ENCODE data around the gene BLOC1S2. TPM values are rescaled to one million over a fixed set of nuclear protein-coding genes. Genes with fewer than 3 reads are reported as not detected.

BLOC1S2 gene
- total RNA-seq, 1 donor from 2014 or later, result 37.5 TPM

- Mint-ChIP-seq H3K4me1 (no peaks in the 10 kb centered on the region), H3K27ac (ENCODE audit: unreplicated experiment) (no peak overlapping the region), H3K4me3 (no peak overlapping the region), H3K27me3 (ENCODE audit: low read depth) (no peaks in the 10 kb centered on the region), H3K36me3 (ENCODE audit: low read depth) (peaks cover 4% of the 10 kb centered on the region), H3K9me3 (no peaks in the 10 kb centered on the region)
- DNase-seq (ENCODE audit: low read depth, low spot score), result no peak
- no peak for TF ChIP-seq CTCF (conservative IDR thresholded peaks at IDR 0.05)
Measured at GRCh38 chr10:100245484-100246220, 40.8 kb downstream of the BLOC1S2 start.

- Mint-ChIP-seq H3K4me3 (no peak overlapping the region), H3K36me3 (ENCODE audit: low read depth) (peaks cover 7% of the 10 kb centered on the region)
Measured at GRCh38 chr10:100239851-100240250, 46.6 kb downstream of the BLOC1S2 start.

GRCh38 chr10:100238429-100238828 lies 48.1 kb downstream of the BLOC1S2 start:
- Mint-ChIP-seq H3K36me3 (ENCODE audit: low read depth) (peaks cover 6% of the 10 kb centered on the region), H3K4me1 (no peaks in the 10 kb centered on the region)

More at GRCh38 chr10:100239851-100240250, 46.6 kb downstream of the BLOC1S2 start:
- DNase-seq (ENCODE audit: low read depth, low spot score), result no peak
- H3K27ac Mint-ChIP-seq (ENCODE audit: unreplicated experiment), result peak overlapping the region; percentile 6
- no peaks in the 10 kb centered on the region for H3K4me1 Mint-ChIP-seq
- H3K27me3 Mint-ChIP-seq (ENCODE audit: low read depth), result no peaks in the 10 kb centered on the region
- H3K9me3 Mint-ChIP-seq, result no peaks in the 10 kb centered on the region
- TF ChIP-seq CTCF (conservative IDR thresholded peaks at IDR 0.05), result no peak

GRCh38 chr10:100232101-100232500 lies 54.4 kb downstream of the BLOC1S2 start:
- peak overlapping the region; percentile 38 for H3K4me3 Mint-ChIP-seq
- H3K27ac Mint-ChIP-seq (ENCODE audit: unreplicated experiment), result no peak overlapping the region
- TF ChIP-seq CTCF (conservative IDR thresholded peaks at IDR 0.05), result no peak
- H3K27me3 Mint-ChIP-seq (ENCODE audit: low read depth), result no peaks in the 10 kb centered on the region
- peaks cover 24% of the 10 kb centered on the region for H3K4me1 Mint-ChIP-seq
- H3K9me3 Mint-ChIP-seq, result no peaks in the 10 kb centered on the region
- DNase-seq (ENCODE audit: low read depth, low spot score), result no peak
- H3K36me3 Mint-ChIP-seq (ENCODE audit: low read depth), result peaks cover 7% of the 10 kb centered on the region

More at GRCh38 chr10:100238429-100238828, 48.1 kb downstream of the BLOC1S2 start:
- Mint-ChIP-seq H3K27me3 (ENCODE audit: low read depth) (no peaks in the 10 kb centered on the region), H3K4me3 (no peak overlapping the region), H3K9me3 (no peaks in the 10 kb centered on the region), H3K27ac (ENCODE audit: unreplicated experiment) (no peak overlapping the region)
- no peak for TF ChIP-seq CTCF (conservative IDR thresholded peaks at IDR 0.05)
- DNase-seq (ENCODE audit: low read depth, low spot score), result no peak

GRCh38 chr10:100229819-100230422 lies 56.6 kb downstream of the BLOC1S2 start:
- Mint-ChIP-seq H3K4me1 (peaks cover 24% of the 10 kb centered on the region), H3K36me3 (ENCODE audit: low read depth) (peaks cover 14% of the 10 kb centered on the region), H3K27me3 (ENCODE audit: low read depth) (no peaks in the 10 kb centered on the region), H3K4me3 (peak overlapping the region; percentile 93), H3K27ac (ENCODE audit: unreplicated experiment) (peak overlapping the region; percentile 96), H3K9me3 (no peaks in the 10 kb centered on the region)
- no peak for TF ChIP-seq CTCF (conservative IDR thresholded peaks at IDR 0.05)
- no peak for DNase-seq (ENCODE audit: low read depth, low spot score)

Data from neural crest cell (in vitro differentiated cells).